HG03175 (cell line): ENCODE data around the gene HS6ST2.

Experiments
- ATAC-seq: cut with Tn5 transposase; IDR thresholded peaks from one replicate; pipeline ENCODE4 v1.9.1; 2021; ENCODE audit warnings: mild to moderate bottlenecking, moderate library complexity; ENCODE audit not compliant: unreplicated experiment

Gene HS6ST2

DNA sequence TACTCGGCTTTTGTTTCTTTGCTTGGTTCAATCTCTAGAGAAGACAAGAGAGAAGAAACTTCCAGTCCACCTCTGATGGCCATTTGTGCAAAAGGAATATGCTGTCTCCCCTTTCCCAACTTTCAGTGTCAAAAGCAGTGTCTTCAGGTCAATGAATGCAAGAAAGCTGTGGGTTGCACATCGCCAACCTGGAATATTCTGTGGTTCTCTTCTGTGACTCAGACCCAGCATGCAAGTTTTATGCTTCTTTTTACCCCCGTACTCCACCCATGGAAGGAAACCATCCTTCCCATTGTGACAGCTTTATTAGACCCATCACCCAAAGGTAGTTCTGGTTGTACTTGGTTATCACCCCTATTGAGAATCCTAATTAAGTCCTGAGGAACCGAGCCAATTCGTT, 334.0 kb downstream of the HS6ST2 start:
- no peak for ATAC-seq

DNA sequence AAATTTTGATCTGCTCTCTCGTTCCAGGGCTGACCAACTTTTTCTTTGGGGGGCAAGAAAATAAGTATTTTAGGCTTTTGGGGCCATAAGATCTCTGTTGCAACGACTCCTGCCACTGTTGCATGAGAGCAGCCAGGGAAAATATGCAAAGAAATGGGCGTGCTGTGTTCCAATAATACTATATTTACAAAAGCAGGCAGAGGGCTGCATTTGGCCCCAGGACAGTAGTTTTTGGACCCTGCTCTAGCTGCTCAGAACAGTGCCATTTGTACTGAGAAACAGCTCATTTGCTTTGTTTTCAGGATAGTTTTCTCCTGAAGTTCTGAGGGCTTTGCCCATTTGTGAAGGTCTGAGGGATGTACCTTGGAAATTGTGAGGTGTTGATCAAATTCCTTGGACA, 334.5 kb downstream of the HS6ST2 start:
- ATAC-seq = no peak

DNA sequence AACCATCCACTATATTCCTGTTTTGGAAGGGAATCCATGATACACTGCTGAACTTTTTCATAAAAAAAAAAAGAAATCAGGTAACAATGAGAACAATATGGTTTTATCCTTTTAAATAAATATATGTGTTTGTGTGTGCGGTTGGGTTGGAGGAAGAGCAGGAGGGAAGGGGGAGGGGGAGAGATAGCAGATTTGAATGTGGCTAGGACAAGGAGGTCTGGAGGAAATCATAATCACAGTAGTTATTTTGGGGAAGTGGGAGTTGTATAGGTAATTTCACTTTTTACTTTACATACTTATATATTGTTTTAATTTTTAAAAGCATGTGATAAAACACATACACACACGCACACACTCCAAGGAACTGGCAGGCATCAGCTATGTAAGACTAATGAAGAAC, 335.1 kb downstream of the HS6ST2 start:
- no peak for ATAC-seq

DNA sequence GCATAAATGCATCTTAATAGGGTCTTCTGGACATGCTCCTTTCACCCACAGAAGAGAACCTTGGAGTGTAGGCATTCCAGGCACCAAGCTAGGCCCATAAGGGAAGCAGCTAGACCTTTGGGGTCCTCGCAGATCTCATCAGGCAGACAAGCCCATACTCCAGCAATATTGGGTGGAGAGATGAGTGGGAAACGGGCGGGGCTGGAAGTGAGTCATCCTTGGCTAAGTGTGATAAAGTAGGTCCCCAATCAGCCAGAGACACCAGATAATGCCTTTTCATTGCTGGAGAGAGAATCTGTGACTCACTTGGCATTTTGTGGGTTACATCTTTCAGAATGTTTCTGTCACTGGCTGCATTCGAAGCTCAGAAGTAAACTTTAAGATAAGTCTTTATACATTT, 336.3 kb downstream of the HS6ST2 start:
- ATAC-seq = no peak

DNA sequence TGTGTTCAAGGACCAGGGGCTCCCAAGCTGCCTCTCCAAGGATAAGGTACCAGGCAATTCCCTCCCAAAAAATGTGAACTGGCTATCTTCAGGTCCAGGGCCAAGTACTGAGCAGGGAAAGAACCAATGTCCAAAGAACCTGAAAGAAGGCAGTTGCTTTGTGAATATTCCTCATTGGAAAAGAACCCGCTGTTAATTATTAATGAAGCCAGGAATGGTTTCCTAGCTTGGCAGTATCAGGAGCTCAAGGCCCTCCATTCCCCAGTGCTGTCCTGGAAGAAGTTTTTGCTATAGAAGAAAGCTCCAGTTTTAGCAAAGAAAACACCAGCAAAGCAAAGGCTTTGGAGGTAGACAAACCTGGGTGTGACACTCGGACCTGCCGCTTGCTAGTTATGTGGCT, 339.6 kb downstream of the HS6ST2 start:
- no peak for ATAC-seq

DNA sequence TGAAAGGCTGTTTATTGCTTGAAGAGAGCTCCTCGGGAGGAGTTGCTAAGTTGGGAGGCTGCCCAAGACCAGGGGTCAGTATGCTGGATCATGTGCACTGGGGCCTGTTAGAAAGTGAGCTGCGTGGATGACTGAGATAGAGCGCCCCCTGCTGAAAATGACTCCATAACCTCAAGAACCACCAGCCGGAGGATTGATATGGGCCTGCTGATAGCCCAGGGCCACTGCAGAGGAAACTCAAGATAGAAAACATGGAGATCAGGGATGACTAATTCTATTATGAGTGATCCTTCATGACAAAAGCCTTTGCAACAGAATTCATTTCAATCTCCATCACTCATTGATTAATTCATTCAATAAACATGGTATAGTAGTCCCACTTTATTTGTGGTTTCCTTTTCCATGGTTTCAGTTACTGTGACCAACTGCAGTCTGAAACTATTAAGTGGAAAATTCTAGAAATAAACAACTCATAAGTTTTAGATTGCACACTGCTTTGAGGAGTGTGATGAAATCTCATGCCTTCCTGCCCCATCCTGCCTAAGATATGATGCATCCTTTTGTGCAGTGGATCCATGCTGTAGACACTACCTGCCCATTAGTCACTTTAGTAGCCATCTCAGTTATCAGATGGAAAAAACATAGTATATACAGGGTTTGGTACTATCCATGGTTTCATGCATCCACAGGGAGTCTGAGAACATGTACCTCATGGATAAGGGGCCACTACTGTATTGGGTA, 342.9 kb downstream of the HS6ST2 start:
- peak; percentile 64 for ATAC-seq

DNA sequence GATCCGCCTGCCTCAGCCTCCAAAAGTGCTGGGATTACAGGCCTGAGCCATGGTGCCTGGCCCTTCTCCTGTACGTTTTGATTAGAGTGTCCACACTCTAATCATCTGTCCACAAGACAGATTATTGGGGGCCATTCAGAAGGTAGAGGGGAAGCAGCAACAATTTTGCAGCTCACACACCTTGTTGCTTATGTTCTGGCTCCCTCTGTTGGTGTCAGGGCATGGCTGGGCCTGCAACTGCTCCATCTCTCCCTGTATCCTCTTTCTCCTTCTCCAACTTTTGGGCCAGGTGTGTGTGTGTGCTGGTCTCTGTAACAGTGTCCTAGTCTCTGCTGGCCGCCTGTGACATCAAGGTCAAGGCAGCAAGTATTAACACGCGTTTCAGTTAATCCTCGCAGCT, 344.1 kb downstream of the HS6ST2 start:
- no peak for ATAC-seq

DNA sequence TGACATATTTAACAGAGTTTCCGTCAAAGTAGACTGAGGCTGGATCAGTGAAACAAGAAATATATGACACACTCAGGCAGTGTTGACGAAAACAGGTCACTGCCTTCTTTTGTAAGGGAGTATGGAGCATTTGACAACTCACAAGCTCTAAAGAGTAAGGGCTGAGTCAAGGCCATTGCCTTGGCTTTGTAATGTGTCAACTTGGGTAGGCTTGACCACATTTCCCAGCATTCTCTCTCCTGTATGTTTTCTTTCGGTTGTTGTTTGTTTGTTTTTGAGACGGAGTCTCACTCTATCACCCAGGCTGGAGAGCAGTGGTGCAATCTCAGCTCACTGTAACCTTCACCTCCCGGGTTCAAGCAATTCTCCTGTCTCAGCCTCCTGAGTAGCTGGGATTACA, 344.6 kb downstream of the HS6ST2 start:
- no peak for ATAC-seq

DNA sequence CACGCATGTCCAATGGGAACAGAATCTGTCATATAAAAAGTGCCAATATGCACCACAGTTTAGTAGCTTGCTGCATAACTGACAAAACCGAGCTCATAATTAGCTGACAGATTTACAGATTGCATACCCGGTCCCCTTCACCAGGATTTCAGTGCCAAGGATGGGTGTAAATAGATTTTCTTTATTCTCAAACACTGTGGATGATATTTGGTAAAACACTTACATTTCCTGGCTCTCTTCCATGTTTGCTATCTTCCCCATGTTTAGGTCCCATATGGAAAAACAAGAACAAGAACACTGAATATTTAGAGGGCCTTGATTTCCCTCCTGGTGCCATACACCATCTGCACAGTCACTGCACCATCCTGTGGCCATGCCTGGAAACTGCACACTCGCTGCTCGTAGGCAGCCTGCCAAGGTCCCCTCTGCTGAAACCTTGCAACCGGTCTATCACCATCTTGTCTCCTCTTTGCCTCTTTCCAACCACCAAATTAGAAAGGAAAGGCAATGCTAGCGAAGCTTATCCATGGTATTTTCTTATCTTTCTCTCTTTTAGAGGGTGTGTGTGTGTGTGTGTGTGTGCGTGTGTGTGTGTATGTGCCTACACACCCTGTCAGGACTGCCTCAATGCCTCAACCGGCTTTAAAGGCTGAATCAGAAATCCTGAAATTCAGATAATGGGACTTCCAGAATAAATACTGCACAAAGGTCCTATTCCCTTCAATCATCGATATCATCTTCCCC, 345.4 kb downstream of the HS6ST2 start:
- ATAC-seq = no peak

DNA sequence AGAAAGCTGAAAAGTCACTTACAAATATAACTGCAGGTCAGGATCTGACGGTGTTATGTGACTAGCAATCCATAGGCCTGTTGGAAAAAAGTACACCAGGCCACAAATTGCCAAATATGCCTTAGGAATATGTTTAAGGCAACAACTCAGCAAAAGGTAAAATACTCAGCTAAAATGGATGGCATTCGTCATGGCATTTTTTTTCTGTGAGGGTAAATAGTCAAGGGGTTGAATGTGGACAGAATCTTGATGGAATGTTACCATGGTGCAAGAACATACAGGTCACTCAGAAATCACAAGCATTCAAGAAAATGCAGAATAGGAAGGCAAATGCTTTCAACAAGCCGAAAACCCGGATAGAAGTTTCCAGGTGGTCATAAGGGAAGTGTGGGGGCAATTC, 347.9 kb downstream of the HS6ST2 start:
- no peak for ATAC-seq

DNA sequence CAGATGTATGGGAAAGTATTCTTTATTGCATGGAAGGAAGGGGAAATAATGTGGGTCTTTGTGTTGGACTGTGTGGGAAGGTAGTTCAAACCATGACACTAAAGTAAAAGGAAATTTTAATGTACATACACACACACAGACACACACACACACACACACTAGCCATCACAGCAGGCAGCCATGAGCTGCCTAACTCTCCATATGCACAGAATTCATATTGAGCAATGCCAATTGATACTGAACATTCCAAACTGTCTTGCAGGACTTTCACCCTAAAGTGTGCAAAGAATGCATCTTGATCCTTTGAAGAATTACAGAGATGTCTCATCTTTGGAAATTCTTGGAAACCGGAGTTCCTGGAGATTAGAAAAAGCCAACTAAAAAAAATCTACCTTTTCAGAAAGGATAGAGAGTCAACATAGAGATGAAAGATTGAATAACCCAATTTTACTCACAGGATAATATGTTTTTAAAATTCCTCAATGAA, 349.0 kb downstream of the HS6ST2 start:
- no peak for ATAC-seq

DNA sequence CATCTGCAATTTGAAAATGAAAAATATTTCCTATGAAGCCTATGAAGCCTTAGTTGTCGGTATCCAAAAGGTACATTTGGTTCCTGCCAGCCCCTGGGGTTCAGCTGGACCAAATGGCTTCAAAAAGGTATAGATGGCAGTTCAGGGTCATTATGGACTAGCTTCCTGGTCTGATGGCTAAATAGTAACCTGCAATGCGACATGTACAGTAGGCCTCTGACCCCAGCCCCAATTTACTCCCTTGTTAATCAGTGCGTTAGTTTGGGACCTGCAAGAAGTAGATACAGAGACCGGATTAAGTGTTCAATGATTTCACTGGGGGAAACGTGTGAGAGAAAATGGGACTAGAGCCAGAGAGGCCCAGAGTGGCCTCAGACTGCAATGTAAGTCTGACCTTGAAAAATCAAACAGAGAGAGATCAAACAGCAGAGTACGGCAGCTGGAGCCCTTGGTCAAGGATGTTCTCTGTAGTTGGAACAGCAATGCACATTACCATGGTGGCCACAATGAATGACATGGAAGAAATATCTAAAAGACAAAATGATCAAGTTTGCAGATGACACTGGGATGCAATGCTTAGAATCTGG, 354.6 kb downstream of the HS6ST2 start:
- no peak for ATAC-seq

DNA sequence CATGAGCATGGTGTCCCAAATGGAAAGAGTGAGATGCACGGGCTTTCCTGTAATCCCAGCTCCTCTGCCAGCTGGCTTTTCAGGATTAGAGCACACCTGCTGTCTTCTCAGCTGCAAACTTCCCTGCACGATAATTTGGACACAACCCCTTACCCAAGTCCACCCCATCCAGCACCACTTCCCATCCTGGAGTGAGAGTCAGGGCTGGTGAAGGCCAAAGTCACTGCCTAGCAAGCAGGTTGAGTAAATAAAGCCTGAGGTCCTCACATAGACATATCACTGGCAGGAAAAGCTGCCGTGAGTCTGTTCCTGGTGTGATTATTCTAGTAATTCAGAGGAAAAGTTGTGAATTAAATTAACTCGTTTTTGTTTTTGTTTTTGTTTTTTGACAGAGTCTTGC, 355.7 kb downstream of the HS6ST2 start:
- ATAC-seq = no peak

DNA sequence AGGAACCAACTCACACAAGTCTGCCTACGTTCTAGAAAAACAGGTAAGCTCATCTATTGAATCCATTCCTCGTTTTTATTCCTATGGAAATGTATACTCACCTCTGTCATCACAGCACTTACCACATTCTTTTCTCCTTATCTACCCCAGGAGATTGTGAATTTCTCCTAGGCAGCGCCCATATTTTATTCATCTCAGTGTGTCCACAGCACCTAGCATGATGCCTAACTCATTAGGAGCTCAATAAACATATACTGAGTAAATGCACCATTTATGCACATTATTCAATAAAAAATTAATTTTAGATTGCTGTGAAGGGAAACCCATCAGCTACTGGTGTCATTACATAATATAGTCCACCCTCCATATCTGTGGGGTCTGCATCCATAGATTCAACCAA, 363.4 kb downstream of the HS6ST2 start:
- ATAC-seq = no peak

DNA sequence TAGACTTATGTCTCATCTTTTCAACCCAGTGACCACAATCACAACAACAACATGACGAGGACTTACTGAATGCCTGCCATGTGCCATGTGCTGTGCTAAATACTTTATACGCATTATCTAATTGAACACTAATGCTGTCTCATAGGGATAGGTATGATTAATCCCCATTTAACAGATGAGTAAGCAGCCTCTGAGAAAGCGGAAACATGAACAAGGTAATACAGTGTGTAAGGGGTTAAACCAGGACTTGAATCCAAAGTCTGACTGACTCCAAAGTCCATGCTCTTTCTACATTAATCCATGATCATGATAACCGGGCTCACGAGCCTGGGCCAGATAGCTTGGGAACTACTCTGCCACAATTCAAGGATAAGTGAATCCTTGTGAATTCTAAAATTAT, 364.3 kb downstream of the HS6ST2 start:
- no peak for ATAC-seq

DNA sequence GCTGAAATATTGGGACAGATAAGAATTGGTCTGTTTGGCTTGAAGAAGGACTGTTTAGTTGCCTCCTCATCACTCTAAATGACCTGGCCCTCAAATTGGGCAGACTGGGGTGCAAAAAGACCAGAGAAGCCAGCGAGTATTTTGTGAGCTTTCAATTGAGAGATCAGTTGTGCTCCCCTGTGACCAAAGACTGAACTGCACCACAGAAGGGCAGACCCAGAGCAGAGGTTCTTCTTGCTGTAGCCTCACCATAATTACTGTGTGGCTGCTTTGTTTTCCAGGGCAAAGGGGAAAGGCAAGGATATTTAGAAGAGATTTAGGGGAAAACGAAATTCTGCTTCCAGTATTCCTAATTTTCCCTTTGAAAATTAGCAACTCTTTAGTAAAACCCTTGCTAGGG, 365.5 kb downstream of the HS6ST2 start:
- no peak for ATAC-seq

DNA sequence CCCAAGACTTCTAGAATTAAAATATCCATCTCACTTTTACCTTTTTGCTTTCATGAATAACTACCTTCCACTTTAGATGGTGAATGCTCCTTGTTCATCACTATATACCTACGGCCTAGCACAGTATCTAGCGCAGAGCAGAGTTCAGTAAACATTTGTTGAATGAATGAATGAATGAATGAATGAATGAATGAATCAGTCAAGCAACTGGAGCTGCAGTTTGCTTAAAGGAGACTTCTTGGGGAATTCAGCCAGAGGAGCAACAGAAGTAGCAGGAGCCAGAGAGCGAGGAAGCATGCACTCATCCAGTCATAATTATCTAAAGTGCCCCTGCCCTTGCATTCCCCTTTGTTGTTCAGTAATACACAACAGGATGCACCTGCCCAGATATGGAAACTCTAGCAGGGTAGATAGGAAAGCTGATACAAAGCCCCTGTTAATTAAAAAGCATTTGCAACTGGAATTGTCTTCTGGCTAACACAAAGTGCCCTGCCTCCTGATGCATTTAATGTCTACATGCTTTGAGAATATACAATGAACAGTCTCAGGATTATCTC, 366.6 kb downstream of the HS6ST2 start:
- no peak for ATAC-seq

DNA sequence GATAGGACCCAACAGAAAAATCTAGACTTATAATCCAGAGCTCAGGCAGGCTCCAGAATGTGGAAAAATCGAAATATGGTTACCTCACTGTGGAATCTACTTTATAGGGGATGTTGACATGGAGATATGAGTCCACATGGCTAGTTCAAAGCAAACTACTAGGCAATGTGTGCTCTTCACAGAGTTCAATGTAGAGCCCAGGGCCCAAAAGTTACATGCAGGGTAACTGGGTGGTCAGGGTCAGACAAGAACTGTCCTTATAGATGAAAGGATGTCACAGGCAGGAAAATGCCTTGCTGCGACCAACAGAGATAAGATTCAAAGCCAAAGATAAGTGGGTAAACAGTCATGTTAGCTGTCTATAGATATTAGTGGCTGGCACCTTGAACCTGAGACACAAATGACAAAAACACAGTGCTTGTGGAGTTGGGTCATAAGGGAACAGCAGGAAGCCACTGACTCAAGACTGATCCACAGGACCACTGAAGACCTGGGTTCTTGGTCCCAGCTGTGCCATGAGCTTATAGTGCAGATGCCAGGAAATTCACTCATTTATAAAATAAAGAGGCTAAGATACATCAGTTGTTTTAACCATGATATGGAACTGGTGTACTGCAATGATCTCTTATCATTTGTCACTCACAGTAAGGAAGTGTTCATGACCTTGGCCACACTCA, 367.9 kb downstream of the HS6ST2 start:
- ATAC-seq = no peak

DNA sequence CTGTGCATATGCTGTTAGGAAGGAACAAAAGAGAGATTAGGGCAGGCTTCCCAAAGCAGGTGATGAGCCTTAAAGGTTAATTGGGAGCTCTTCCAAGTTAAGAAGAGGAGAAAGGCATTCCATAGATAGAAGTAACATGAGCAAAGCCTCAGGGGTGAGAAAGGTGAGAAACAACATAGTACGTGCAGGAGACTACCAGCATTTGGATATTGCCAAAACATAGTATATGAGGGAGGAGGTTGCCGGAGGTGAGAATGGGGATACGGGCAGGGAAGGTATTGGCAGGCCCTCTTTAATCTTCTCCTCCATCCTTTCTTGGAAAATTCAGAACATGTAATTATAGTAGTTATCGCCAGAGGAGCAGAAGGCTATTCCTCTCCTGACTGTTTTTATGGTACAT, 373.5 kb downstream of the HS6ST2 start:
- no peak for ATAC-seq

DNA sequence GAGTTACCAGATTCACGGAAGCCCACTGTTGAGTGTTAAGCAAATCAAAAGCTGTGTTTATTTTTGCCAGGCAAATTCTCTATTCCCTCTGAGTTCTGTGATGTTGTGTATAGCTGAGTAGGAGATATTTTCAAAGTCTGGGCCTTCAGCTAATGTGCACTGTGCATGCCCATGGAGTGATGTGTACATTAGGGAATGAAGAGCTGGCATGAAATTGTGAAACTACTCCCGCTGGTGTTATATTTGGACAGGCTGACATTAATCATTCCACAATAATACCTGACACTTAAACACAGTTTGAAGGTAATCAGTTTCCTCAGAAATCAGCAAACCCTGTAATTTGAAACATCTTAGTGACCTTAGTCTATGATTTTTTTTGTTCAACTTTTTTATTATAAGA, 381.5 kb downstream of the HS6ST2 start:
- no peak for ATAC-seq
